GM08714 (cell line): Measurements from ENCODE around the gene CYB5R2.

Experiments used
- H3K4me3 ChIP-seq: fragments of 200-500 bp; sonication (Bioruptor generic); 2 replicates; pipeline ENCODE4 v1.5.1; 2014; ENCODE audit warnings: mild to moderate bottlenecking, low read length, inconsistent platforms
- ZNF274 ChIP-seq: IDR thresholded peaks from 2 replicates; pipeline ENCODE4 v1.6.1; 2012; ENCODE audit warnings: mild to moderate bottlenecking, low read depth, low read length

Gene CYB5R2

GRCh38 chr11:7635708-7636107 lies 37.6 kb downstream of the CYB5R2 start:
- H3K4me3 ChIP-seq = no peak overlapping the region
- no peak for TF ChIP-seq ZNF274

- no peak overlapping the region for H3K4me3 ChIP-seq
- TF ChIP-seq ZNF274 = no peak
Observed at GRCh38 chr11:7635137-7635536, 38.2 kb downstream of the CYB5R2 start.

GRCh38 chr11:7632211-7632610 lies 41.1 kb downstream of the CYB5R2 start:
- TF ChIP-seq ZNF274 = no peak
- H3K4me3 ChIP-seq = no peak overlapping the region

- no peak overlapping the region for H3K4me3 ChIP-seq
- no peak for TF ChIP-seq ZNF274
Observed at GRCh38 chr11:7630002-7630401, 43.3 kb downstream of the CYB5R2 start.

GRCh38 chr11:7628660-7629059 lies 44.6 kb downstream of the CYB5R2 start:
- H3K4me3 ChIP-seq = no peak overlapping the region
- no peak for TF ChIP-seq ZNF274

GRCh38 chr11:7622721-7623120 lies 50.6 kb downstream of the CYB5R2 start:
- no peak for TF ChIP-seq ZNF274
- H3K4me3 ChIP-seq = no peak overlapping the region

- no peak overlapping the region for H3K4me3 ChIP-seq
- TF ChIP-seq ZNF274 = no peak
Observed at GRCh38 chr11:7621554-7621953, 51.7 kb downstream of the CYB5R2 start.

- H3K4me3 ChIP-seq = no peak overlapping the region
- no peak for TF ChIP-seq ZNF274
Observed at GRCh38 chr11:7621090-7621489, 52.2 kb downstream of the CYB5R2 start.

GRCh38 chr11:7619322-7619721 lies 54.0 kb downstream of the CYB5R2 start:
- H3K4me3 ChIP-seq = no peak overlapping the region
- TF ChIP-seq ZNF274 = no peak

GRCh38 chr11:7617032-7617431 lies 56.3 kb downstream of the CYB5R2 start:
- no peak overlapping the region for H3K4me3 ChIP-seq
- no peak for TF ChIP-seq ZNF274
